Fibroblast of skin of back (primary cell): ENCODE measurements around the gene RPS6KA1.
"Not testable (repeated sequence)": the region's sequence is repeated elsewhere in the genome, so short reads cannot be mapped to it uniquely, and the experiment has no call there.

Experiments
- DNase-seq: peaks from one replicate; pipeline ENCODE4 v3.0.0-alpha.2; 2013

RPS6KA1 gene

GRCh38 chr1:26603856-26604255 is 74.3 kb downstream of the RPS6KA1 start:
- DNase-seq: no peak

GRCh38 chr1:26607186-26607585 is 77.6 kb downstream of the RPS6KA1 start:
- no peak for DNase-seq

GRCh38 chr1:26608895-26609294 is 79.3 kb downstream of the RPS6KA1 start:
- no peak for DNase-seq

- DNase-seq: no peak
These were observed 81.2 kb downstream of the RPS6KA1 start for GRCh38 chr1:26610781-26611180.

- DNase-seq: not testable (repeated sequence)
These were observed 83.1 kb downstream of the RPS6KA1 start for GRCh38 chr1:26612627-26613026.

GRCh38 chr1:26614655-26615411 is 85.3 kb downstream of the RPS6KA1 start:
- DNase-seq: no peak

- DNase-seq: no peak
These were observed 87.3 kb downstream of the RPS6KA1 start for GRCh38 chr1:26616881-26617280.

GRCh38 chr1:26618561-26618960 is 89.0 kb downstream of the RPS6KA1 start:
- no peak for DNase-seq
